H1 (cell line): ENCODE results near the gene SMYD4. TPM values are rescaled to one million over a fixed set of nuclear protein-coding genes. Genes with fewer than 3 reads are reported as not detected.

Experiments used
- CTBP2 ChIP-seq: IDR thresholded peaks from 2 replicates; pipeline ENCODE4 v1.7.0; 2011; ENCODE audit warnings: borderline replicate concordance, mild to moderate bottlenecking, moderate library complexity, mixed read lengths, low read length; ENCODE audit not compliant: insufficient read depth, insufficient read length
- HDAC6 ChIP-seq: IDR thresholded peaks from one replicate; pipeline ENCODE4 v1.7.1; 2012; ENCODE audit warnings: low read depth, mild to moderate bottlenecking, inconsistent platforms, low read length, moderate library complexity
- KDM5A ChIP-seq: fragments of 200-600 bp; IDR thresholded peaks from 2 replicates; pipeline ENCODE4 v1.7.1; 2012; ENCODE audit warnings: mild to moderate bottlenecking, low read length, inconsistent platforms, mixed read lengths
- NRF1 ChIP-seq: IDR thresholded peaks from 2 replicates; pipeline ENCODE4 v1.6.1; 2011; ENCODE audit warnings: mild to moderate bottlenecking, low read depth, low read length, improper control_type of control experiment
- POU5F1 ChIP-seq: IDR thresholded peaks from 2 replicates; pipeline ENCODE4 v1.6.1; 2011; ENCODE audit warnings: low read depth, mild to moderate bottlenecking, low read length, moderate library complexity
- SIX5 ChIP-seq: IDR thresholded peaks from 2 replicates; pipeline ENCODE4 v1.6.1; 2011; ENCODE audit warnings: mild to moderate bottlenecking, low read depth, low read length
- SP4 ChIP-seq: IDR thresholded peaks from 2 replicates; pipeline ENCODE4 v1.6.1; 2012; ENCODE audit warnings: low read length, inconsistent platforms
- TBP ChIP-seq: IDR thresholded peaks from 2 replicates; pipeline ENCODE4 v1.6.1; 2011; ENCODE audit warnings: low read depth, low read length, improper control_type of control experiment
- polyA plus RNA-seq, 7 experiments: library from polyadenylated mRNA; depleted of rRNA in 3 of 7; stranded (reverse) in 5 of 7; unstranded in 2 of 7; fragments of >200 nt in 5 of 7; fragments of 200-250 nt in 2 of 7; gene quantifications; 1 replicate in 5 of 7; 2 replicates in 1 of 7; 4 replicates in 1 of 7; pipeline versions ENCODE4 v1.2.1 to v1.2.3, GENCODE V29; 2011 to 2013; ENCODE audit warnings: missing spikeins in 2 of 7, mixed read lengths in 2 of 7
- total RNA-seq: library from RNA; stranded (reverse); fragmentation: NEBNext Ultra II Directional; extraction: Animal tissue kit (Norgen Biotek cat#: 25700); gene quantifications from 2 replicates; pipeline ENCODE4 v1.2.1, GENCODE V29; 2021
- TF ChIP-seq, protein P1 (sequence below): fragments of 300-600 bp; sonication (generic); IDR thresholded peaks from 2 replicates; pipeline ENCODE4 v1.7.1; 2012; ENCODE audit warnings: low read length, moderate library complexity, mild to moderate bottlenecking, inconsistent platforms; ENCODE audit not compliant: insufficient replicate concordance
- TF ChIP-seq, protein P2 (sequence below): IDR thresholded peaks from 2 replicates; pipeline ENCODE4 v1.6.1; 2011; ENCODE audit warnings: low read depth, mild to moderate bottlenecking, low read length; ENCODE audit not compliant: insufficient read depth
- TF ChIP-seq, protein P3 (sequence below): IDR thresholded peaks from 2 replicates; pipeline ENCODE4 v1.6.1; 2012; ENCODE audit warnings: inconsistent platforms

The SMYD4 gene
- total and polyA plus RNA-seq, 2 of the 8 experiments (the other 6 are each of a cell fraction or from before 2014, with no cell fraction given): 10.5 to 23.4 TPM

- TF ChIP-seq, protein P1, sequence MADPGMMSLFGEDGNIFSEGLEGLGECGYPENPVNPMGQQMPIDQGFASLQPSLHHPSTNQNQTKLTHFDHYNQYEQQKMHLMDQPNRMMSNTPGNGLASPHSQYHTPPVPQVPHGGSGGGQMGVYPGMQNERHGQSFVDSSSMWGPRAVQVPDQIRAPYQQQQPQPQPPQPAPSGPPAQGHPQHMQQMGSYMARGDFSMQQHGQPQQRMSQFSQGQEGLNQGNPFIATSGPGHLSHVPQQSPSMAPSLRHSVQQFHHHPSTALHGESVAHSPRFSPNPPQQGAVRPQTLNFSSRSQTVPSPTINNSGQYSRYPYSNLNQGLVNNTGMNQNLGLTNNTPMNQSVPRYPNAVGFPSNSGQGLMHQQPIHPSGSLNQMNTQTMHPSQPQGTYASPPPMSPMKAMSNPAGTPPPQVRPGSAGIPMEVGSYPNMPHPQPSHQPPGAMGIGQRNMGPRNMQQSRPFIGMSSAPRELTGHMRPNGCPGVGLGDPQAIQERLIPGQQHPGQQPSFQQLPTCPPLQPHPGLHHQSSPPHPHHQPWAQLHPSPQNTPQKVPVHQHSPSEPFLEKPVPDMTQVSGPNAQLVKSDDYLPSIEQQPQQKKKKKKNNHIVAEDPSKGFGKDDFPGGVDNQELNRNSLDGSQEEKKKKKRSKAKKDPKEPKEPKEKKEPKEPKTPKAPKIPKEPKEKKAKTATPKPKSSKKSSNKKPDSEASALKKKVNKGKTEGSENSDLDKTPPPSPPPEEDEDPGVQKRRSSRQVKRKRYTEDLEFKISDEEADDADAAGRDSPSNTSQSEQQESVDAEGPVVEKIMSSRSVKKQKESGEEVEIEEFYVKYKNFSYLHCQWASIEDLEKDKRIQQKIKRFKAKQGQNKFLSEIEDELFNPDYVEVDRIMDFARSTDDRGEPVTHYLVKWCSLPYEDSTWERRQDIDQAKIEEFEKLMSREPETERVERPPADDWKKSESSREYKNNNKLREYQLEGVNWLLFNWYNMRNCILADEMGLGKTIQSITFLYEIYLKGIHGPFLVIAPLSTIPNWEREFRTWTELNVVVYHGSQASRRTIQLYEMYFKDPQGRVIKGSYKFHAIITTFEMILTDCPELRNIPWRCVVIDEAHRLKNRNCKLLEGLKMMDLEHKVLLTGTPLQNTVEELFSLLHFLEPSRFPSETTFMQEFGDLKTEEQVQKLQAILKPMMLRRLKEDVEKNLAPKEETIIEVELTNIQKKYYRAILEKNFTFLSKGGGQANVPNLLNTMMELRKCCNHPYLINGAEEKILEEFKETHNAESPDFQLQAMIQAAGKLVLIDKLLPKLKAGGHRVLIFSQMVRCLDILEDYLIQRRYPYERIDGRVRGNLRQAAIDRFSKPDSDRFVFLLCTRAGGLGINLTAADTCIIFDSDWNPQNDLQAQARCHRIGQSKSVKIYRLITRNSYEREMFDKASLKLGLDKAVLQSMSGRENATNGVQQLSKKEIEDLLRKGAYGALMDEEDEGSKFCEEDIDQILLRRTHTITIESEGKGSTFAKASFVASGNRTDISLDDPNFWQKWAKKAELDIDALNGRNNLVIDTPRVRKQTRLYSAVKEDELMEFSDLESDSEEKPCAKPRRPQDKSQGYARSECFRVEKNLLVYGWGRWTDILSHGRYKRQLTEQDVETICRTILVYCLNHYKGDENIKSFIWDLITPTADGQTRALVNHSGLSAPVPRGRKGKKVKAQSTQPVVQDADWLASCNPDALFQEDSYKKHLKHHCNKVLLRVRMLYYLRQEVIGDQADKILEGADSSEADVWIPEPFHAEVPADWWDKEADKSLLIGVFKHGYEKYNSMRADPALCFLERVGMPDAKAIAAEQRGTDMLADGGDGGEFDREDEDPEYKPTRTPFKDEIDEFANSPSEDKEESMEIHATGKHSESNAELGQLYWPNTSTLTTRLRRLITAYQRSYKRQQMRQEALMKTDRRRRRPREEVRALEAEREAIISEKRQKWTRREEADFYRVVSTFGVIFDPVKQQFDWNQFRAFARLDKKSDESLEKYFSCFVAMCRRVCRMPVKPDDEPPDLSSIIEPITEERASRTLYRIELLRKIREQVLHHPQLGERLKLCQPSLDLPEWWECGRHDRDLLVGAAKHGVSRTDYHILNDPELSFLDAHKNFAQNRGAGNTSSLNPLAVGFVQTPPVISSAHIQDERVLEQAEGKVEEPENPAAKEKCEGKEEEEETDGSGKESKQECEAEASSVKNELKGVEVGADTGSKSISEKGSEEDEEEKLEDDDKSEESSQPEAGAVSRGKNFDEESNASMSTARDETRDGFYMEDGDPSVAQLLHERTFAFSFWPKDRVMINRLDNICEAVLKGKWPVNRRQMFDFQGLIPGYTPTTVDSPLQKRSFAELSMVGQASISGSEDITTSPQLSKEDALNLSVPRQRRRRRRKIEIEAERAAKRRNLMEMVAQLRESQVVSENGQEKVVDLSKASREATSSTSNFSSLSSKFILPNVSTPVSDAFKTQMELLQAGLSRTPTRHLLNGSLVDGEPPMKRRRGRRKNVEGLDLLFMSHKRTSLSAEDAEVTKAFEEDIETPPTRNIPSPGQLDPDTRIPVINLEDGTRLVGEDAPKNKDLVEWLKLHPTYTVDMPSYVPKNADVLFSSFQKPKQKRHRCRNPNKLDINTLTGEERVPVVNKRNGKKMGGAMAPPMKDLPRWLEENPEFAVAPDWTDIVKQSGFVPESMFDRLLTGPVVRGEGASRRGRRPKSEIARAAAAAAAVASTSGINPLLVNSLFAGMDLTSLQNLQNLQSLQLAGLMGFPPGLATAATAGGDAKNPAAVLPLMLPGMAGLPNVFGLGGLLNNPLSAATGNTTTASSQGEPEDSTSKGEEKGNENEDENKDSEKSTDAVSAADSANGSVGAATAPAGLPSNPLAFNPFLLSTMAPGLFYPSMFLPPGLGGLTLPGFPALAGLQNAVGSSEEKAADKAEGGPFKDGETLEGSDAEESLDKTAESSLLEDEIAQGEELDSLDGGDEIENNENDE: no peak
- no peak for TF ChIP-seq HDAC6
- no peak for TF ChIP-seq TBP
- TF ChIP-seq, protein P2, sequence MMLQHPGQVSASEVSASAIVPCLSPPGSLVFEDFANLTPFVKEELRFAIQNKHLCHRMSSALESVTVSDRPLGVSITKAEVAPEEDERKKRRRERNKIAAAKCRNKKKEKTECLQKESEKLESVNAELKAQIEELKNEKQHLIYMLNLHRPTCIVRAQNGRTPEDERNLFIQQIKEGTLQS: no peak
- TF ChIP-seq, protein P3, sequence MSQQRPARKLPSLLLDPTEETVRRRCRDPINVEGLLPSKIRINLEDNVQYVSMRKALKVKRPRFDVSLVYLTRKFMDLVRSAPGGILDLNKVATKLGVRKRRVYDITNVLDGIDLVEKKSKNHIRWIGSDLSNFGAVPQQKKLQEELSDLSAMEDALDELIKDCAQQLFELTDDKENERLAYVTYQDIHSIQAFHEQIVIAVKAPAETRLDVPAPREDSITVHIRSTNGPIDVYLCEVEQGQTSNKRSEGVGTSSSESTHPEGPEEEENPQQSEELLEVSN: no peak
- TF ChIP-seq POU5F1: no peak
- TF ChIP-seq SIX5: no peak
- TF ChIP-seq SP4: no peak
- TF ChIP-seq NRF1: no peak
- TF ChIP-seq CTBP2: no peak
- TF ChIP-seq KDM5A: no peak
Measured at GRCh38 chr17:1870592-1870991, 40.9 kb upstream of the SMYD4 start (continued).
